Measurements from ENCODE around the gene NRP1.

DNA sequence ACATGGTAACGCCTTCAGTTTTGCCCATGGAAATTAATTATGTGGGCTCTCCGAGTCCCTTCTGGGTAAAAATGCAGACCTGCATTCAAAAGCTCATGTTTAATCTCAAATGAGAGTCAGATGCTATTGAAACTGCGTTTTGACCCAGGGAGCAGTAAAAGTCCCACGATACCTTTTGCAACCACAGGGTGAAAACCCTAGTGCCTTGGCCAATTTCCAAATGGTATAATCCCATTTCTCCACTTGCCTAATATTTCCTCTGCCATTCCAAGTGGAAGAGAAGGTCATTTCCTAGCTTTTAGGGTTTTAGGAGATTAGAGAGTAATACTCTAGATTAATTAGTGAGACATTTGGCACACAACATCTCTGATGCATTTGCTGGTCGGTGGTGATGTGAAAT is 132.5 kb downstream of the NRP1 start:
- TF ChIP-seq CTCF (conservative IDR thresholded peaks at IDR 0.05; ENCODE audit: low read depth, low read length), result no peak
- TF ChIP-seq EZH2 (IDR thresholded peaks at IDR 0.05; ENCODE audit: low read length, unreplicated experiment), result no peak

Data from PC-3 (cell line).